ENCODE measurements around the gene KIAA1755.

Gene KIAA1755

GRCh38 chr20:38193586-38194105 is 66.9 kb downstream of the KIAA1755 start:
- H3K4me3 Mint-ChIP-seq: no peak overlapping the region
- H3K4me1 Mint-ChIP-seq (ENCODE audit: low read depth): no peaks in the 10 kb centered on the region
- no peaks in the 10 kb centered on the region for H3K36me3 Mint-ChIP-seq (ENCODE audit: low read depth)
- H3K27me3 Mint-ChIP-seq (ENCODE audit: low read depth): peaks cover 4% of the 10 kb centered on the region
- peaks cover 7% of the 10 kb centered on the region for H3K9me3 Mint-ChIP-seq
- H3K27ac Mint-ChIP-seq: no peak overlapping the region

GRCh38 chr20:38192323-38192885 is 68.1 kb downstream of the KIAA1755 start:
- no peak overlapping the region for H3K4me3 Mint-ChIP-seq
- H3K36me3 Mint-ChIP-seq (ENCODE audit: low read depth): no peaks in the 10 kb centered on the region
- peaks cover 9% of the 10 kb centered on the region for H3K27me3 Mint-ChIP-seq (ENCODE audit: low read depth)
- H3K4me1 Mint-ChIP-seq (ENCODE audit: low read depth): no peaks in the 10 kb centered on the region
- peaks cover 7% of the 10 kb centered on the region for H3K9me3 Mint-ChIP-seq
- H3K27ac Mint-ChIP-seq: no peak overlapping the region

GRCh38 chr20:38191654-38192053 is 68.9 kb downstream of the KIAA1755 start:
- Mint-ChIP-seq H3K4me3 (no peak overlapping the region), H3K36me3 (ENCODE audit: low read depth) (no peaks in the 10 kb centered on the region), H3K4me1 (ENCODE audit: low read depth) (no peaks in the 10 kb centered on the region), H3K9me3 (peaks cover 7% of the 10 kb centered on the region), H3K27me3 (ENCODE audit: low read depth) (peaks cover 11% of the 10 kb centered on the region), H3K27ac (no peak overlapping the region)

DNA sequence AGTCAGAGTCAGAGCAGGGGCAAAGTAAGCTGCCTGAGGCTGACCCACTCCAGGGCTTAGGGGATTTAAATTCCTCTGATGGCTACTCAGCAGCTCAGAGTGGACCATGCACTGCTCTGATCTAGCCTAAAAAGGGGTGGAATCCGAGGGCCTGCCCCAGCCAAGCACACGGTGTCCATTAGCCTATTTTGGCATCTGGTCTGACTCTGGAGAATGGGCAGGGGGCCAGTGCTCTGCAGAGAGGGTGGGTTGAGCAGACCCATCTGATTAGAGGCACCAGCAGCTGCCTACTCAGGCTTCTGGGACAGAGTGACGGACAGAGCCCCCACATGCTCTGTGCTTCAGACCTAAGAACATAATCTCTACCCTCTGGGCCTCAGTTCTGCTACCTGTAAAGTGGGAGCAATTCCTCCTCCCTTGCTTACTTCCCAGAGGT is 69.6 kb downstream of the KIAA1755 start:
- no peaks in the 10 kb centered on the region for H3K36me3 Mint-ChIP-seq (ENCODE audit: low read depth)
- no peaks in the 10 kb centered on the region for H3K4me1 Mint-ChIP-seq (ENCODE audit: low read depth)
- H3K9me3 Mint-ChIP-seq: peaks cover 7% of the 10 kb centered on the region
- no peak overlapping the region for H3K27ac Mint-ChIP-seq
- H3K4me3 Mint-ChIP-seq: no peak overlapping the region
- peaks cover 13% of the 10 kb centered on the region for H3K27me3 Mint-ChIP-seq (ENCODE audit: low read depth)

DNA sequence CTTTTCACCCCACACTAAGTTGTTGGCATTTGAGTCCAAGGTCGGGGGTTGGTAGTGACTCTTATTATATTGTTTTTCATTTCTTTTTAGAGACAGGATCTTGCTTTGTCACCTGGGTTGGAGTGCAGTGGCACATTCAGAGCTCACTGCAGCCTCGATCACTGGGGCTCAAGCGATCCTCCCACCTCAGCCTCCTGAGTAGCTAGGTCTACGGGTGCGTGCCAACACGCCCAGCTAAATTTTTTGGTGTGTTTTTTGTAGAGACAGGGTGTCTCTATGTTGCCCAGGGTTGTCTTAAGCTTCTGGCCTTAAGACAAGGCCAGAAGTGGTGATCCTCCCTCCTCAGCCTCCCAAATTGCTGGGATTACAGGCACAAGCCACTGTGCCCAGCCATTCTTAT is 70.4 kb downstream of the KIAA1755 start:
- peaks cover 7% of the 10 kb centered on the region for H3K9me3 Mint-ChIP-seq
- no peak overlapping the region for H3K4me3 Mint-ChIP-seq
- no peaks in the 10 kb centered on the region for H3K4me1 Mint-ChIP-seq (ENCODE audit: low read depth)

DNA sequence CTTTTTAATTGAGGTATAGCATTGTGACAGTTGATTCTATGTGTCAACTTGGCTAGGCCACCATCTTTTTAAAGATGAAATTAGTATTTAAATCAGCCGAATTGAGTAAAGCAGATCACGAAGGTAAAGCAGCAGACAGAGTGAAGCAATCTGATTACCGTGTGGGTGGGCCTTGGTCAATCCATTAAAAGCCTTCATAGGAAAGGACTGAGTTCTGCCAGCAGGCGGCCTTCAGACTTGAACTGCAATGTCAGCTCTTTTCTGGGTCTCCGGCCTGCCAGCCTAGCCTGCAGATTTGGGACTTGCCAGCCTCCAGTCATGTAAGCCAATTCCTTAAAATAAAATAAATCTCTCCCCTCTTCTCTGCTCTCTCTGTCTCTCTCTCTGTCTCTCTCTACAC is 73.0 kb downstream of the KIAA1755 start:
- Mint-ChIP-seq H3K27me3 (ENCODE audit: low read depth) (peaks cover 25% of the 10 kb centered on the region), H3K4me3 (no peak overlapping the region), H3K4me1 (ENCODE audit: low read depth) (no peaks in the 10 kb centered on the region), H3K27ac (no peak overlapping the region), H3K36me3 (ENCODE audit: low read depth) (no peaks in the 10 kb centered on the region), H3K9me3 (no peaks in the 10 kb centered on the region)

More for the DNA sequence above, 70.4 kb downstream of the KIAA1755 start:
- Mint-ChIP-seq H3K36me3 (ENCODE audit: low read depth) (no peaks in the 10 kb centered on the region), H3K27me3 (ENCODE audit: low read depth) (peaks cover 20% of the 10 kb centered on the region), H3K27ac (no peak overlapping the region)

DNA sequence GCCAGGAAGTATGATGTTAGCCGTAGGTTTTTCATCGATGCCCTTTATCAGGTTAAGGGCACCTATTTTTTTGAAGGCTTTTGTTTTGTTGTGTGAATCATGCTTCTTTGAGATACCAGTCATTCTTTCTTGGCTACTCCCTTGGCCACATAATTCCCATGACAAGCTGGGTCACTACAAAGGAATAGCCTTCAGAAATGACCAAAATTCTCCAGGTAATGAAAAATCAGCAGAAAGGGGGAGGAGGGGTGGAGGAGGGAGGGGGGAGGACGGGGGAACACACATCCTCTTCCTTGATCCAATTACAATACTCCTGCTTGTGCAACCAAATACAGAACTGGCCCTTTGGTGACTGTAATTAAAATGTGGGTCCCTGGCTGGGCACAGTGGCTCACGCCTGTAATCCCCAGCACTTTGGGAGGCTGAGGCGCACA is 73.7 kb downstream of the KIAA1755 start:
- Mint-ChIP-seq H3K4me1 (ENCODE audit: low read depth) (no peaks in the 10 kb centered on the region), H3K27me3 (ENCODE audit: low read depth) (peaks cover 29% of the 10 kb centered on the region), H3K27ac (no peak overlapping the region), H3K4me3 (no peak overlapping the region), H3K9me3 (no peaks in the 10 kb centered on the region), H3K36me3 (ENCODE audit: low read depth) (no peaks in the 10 kb centered on the region)

DNA sequence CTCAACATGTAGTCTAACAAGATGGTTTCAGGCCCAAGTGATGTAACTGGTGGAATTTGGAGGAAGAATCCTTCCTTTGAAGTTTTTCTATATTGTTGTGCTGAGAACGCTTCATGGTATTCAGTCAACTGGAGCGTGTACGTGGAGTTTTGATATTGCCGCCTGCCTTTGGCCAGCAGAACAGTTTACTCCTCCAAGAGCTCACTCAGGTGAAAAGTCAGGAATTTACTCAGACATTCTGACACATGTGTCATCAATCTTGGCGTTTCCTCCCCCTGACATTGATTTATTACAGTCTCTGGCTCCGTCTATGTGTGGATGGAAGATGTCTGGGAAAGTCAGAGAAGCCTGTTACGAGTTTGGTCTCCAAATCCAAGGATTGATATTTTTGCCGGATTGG is 76.4 kb downstream of the KIAA1755 start:
- Mint-ChIP-seq H3K4me1 (ENCODE audit: low read depth) (no peaks in the 10 kb centered on the region), H3K27ac (no peak overlapping the region)

DNA sequence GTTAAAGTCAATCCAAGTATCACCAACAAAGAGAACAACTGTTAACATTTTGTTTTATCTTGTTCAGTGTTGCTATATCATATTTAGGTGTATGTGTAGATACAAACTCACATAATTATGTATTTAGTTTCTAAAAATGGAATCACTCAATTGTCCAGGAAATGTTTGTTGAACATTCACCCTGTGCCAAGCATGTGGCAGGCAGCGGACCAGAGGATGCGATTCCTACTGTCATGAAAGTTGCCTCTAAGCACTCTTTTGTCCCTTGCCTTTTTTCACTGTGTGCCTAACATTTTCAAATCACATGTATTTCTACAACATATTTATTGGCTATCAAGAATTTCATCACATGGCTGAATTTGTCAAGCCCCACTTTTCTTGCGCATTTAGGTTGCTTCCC is 78.6 kb downstream of the KIAA1755 start:
- H3K9me3 Mint-ChIP-seq: no peaks in the 10 kb centered on the region
- peaks cover 30% of the 10 kb centered on the region for H3K27me3 Mint-ChIP-seq (ENCODE audit: low read depth)
- no peaks in the 10 kb centered on the region for H3K4me1 Mint-ChIP-seq (ENCODE audit: low read depth)
- H3K27ac Mint-ChIP-seq: no peak overlapping the region
- H3K4me3 Mint-ChIP-seq: no peak overlapping the region
- no peaks in the 10 kb centered on the region for H3K36me3 Mint-ChIP-seq (ENCODE audit: low read depth)

More for the DNA sequence above, 76.4 kb downstream of the KIAA1755 start:
- H3K36me3 Mint-ChIP-seq (ENCODE audit: low read depth): no peaks in the 10 kb centered on the region
- no peaks in the 10 kb centered on the region for H3K9me3 Mint-ChIP-seq
- H3K4me3 Mint-ChIP-seq: no peak overlapping the region
- peaks cover 29% of the 10 kb centered on the region for H3K27me3 Mint-ChIP-seq (ENCODE audit: low read depth)

DNA sequence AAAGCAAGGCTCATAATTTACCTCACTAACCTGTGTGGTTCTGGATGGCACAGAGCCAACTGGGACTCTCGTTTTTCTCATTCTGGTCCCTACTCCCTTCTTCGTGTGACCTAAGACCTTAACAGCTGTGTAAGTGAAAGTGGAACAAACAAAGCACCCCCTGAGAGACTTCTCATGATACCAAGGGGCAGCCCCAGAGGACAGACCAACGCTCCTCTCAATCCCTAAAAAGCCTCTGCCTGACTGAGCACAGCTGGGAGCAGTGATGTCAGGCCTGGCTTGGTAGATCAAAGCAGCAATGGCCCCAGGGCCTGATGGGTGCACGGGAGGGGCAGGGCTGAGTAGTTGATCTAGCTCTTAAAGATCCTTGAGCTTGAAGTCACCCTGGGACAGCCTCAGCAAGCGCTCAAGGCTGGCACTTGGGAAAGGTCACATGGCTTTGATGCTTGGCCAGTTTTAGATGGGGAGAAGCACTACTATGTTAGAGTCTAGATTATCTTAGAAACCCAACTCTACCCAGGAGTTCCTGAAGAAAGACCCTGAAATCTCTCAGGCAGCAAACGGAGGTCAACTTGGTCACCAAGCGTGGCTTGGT is 79.2 kb downstream of the KIAA1755 start:
- H3K36me3 Mint-ChIP-seq (ENCODE audit: low read depth): no peaks in the 10 kb centered on the region
- H3K4me3 Mint-ChIP-seq: no peak overlapping the region
- H3K9me3 Mint-ChIP-seq: no peaks in the 10 kb centered on the region
- H3K27ac Mint-ChIP-seq: no peak overlapping the region
- peaks cover 27% of the 10 kb centered on the region for H3K27me3 Mint-ChIP-seq (ENCODE audit: low read depth)
- no peaks in the 10 kb centered on the region for H3K4me1 Mint-ChIP-seq (ENCODE audit: low read depth)

DNA sequence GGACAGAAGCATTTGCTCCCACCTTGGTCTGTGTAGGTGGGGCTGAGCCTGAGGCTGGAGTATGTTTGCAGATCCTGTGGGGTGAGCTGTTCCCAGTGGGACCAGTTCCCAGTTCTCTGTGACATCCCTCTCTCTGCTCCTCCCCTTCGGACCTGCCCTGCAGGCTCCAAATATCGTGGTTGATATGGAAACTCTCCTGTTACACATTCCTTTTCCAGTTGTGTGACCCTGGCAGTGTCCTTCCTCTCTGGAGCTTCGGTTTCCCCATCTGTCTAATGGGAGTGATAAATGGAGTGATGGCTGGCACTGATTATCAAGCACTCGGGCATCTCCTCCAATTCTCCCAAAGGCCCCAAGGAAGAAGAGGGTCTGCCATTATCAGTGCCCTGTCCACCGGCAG is 79.8 kb downstream of the KIAA1755 start:
- Mint-ChIP-seq H3K4me1 (ENCODE audit: low read depth) (no peaks in the 10 kb centered on the region), H3K27me3 (ENCODE audit: low read depth) (peaks cover 24% of the 10 kb centered on the region), H3K4me3 (no peak overlapping the region), H3K9me3 (no peaks in the 10 kb centered on the region), H3K36me3 (ENCODE audit: low read depth) (no peaks in the 10 kb centered on the region), H3K27ac (no peak overlapping the region)

DNA sequence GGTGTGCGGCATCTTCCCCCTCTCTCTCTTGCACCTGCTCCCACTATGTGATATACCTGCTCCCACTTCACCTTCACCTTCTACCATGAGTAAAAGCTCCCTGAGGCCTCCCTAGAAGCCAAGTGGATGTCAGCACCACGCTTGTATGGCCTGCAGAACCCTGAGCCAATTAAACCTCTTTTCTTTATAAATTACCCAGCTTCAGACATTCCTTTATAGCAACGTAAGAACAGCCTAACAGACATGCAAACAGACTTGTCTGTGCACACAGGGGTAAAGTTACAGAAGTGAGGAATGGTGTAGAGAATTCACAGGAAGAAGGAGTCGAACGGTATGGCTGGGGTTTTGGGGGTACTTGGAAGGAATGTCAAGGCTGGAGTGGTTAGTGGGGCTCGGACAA is 80.7 kb downstream of the KIAA1755 start:
- H3K36me3 Mint-ChIP-seq (ENCODE audit: low read depth): no peaks in the 10 kb centered on the region
- H3K9me3 Mint-ChIP-seq: no peaks in the 10 kb centered on the region
- H3K27me3 Mint-ChIP-seq (ENCODE audit: low read depth): peaks cover 17% of the 10 kb centered on the region
- H3K4me1 Mint-ChIP-seq (ENCODE audit: low read depth): no peaks in the 10 kb centered on the region
- no peak overlapping the region for H3K27ac Mint-ChIP-seq
- no peak overlapping the region for H3K4me3 Mint-ChIP-seq

DNA sequence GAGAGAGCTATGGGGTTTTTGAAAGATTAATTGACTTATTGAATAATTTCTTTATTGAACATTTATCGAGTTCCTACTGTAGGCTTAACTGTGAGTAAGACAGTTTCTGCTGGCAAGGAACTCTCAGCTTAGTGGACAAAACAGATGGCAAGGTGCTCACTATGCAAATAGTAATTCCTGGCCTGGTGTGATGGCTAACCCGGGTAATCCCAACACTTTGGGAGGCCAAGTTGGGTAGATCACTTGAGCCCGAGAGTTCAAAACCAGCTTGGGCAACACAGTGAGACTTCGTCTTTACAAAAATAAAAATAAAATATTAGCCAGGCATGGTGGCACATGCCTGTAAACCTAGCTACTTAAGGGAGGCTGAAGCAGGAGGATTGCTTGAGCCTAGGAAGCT is 82.0 kb downstream of the KIAA1755 start:
- no peaks in the 10 kb centered on the region for H3K36me3 Mint-ChIP-seq (ENCODE audit: low read depth)
- H3K4me1 Mint-ChIP-seq (ENCODE audit: low read depth): no peaks in the 10 kb centered on the region
- H3K27ac Mint-ChIP-seq: no peak overlapping the region
- H3K9me3 Mint-ChIP-seq: no peaks in the 10 kb centered on the region
- H3K27me3 Mint-ChIP-seq (ENCODE audit: low read depth): peaks cover 16% of the 10 kb centered on the region
- no peak overlapping the region for H3K4me3 Mint-ChIP-seq

DNA sequence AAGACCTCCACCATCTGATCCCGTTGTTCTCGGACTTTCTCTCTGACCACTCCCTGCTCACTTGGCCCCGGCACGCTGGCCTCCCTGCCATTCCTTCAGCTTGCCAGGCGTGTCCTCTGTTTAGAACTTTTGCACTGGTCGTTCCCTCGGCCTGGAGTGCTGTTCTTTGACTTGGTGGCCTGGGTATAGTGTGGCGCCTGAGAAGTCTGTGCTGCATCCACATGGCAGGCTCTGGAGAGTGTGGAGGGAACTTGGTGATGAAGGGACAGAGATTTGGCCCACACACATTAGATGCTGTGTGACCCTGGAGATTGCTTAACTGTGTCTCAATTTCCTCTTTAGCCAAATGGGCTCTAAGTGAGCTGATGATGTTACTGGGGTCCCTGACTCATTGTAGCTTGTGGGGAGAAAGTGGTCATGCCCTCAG is 82.5 kb downstream of the KIAA1755 start:
- no peaks in the 10 kb centered on the region for H3K9me3 Mint-ChIP-seq
- H3K36me3 Mint-ChIP-seq (ENCODE audit: low read depth): no peaks in the 10 kb centered on the region
- H3K4me1 Mint-ChIP-seq (ENCODE audit: low read depth): no peaks in the 10 kb centered on the region
- peaks cover 16% of the 10 kb centered on the region for H3K27me3 Mint-ChIP-seq (ENCODE audit: low read depth)
- no peak overlapping the region for H3K27ac Mint-ChIP-seq
- no peak overlapping the region for H3K4me3 Mint-ChIP-seq

GRCh38 chr20:38177201-38177600 is 83.3 kb downstream of the KIAA1755 start:
- H3K27ac Mint-ChIP-seq: no peak overlapping the region
- no peak overlapping the region for H3K4me3 Mint-ChIP-seq
- no peaks in the 10 kb centered on the region for H3K9me3 Mint-ChIP-seq
- no peaks in the 10 kb centered on the region for H3K36me3 Mint-ChIP-seq (ENCODE audit: low read depth)
- H3K27me3 Mint-ChIP-seq (ENCODE audit: low read depth): peaks cover 12% of the 10 kb centered on the region
- no peaks in the 10 kb centered on the region for H3K4me1 Mint-ChIP-seq (ENCODE audit: low read depth)

Data from T-helper 1 cell treated with Interleukin-12 subunit alpha and Interleukin-12 subunit beta and Interleukin-4 antibody, amounts not matched to agents 30 μg/mL and 1 μg/mL, for 36 hours (primary cell).